Nephron (organoid): ENCODE data around the gene TMEM184B.

Experiments used
- H3K27ac Mint-ChIP-seq, 3 experiments: 2 replicates each; pipeline ENCODE4 v1.8.0; 2020; ENCODE audit warnings: mixed read lengths in 3 of 3, mild to moderate bottlenecking in 2 of 3, moderate library complexity in 1 of 3
- H3K27me3 Mint-ChIP-seq: 2 replicates; pipeline ENCODE4 v1.8.0; 2021; ENCODE audit warnings: low read depth, mild to moderate bottlenecking, moderate library complexity, mixed read lengths
- H3K36me3 Mint-ChIP-seq: 2 replicates; pipeline ENCODE4 v1.8.0; 2020; ENCODE audit warnings: low read depth, mixed read lengths
- H3K4me1 Mint-ChIP-seq: 2 replicates; pipeline ENCODE4 v1.8.0; 2020; ENCODE audit warnings: mixed read lengths
- H3K4me3 Mint-ChIP-seq, 3 experiments: 2 replicates each; pipeline ENCODE4 v1.8.0; 2020; ENCODE audit warnings: mild to moderate bottlenecking in 3 of 3, mixed read lengths in 3 of 3, moderate library complexity in 2 of 3
- H3K9me3 Mint-ChIP-seq: 2 replicates; pipeline ENCODE4 v1.8.0; 2020; ENCODE audit warnings: mixed read lengths
- CTCF ChIP-seq, 3 experiments: fragments of 200-600 bp; sonication (generic); IDR thresholded peaks; one replicate each; pipeline ENCODE4 v1.5.0; 2021; ENCODE audit warnings: antibody characterized with exemption in 3 of 3; ENCODE audit not compliant: unreplicated experiment in 3 of 3

The TMEM184B gene

GRCh38 chr22:38228873-38229740 lies 43.7 kb downstream of the TMEM184B start:
- Mint-ChIP-seq H3K36me3 (peaks cover 37% of the 10 kb centered on the region), H3K9me3 (no peaks in the 10 kb centered on the region), H3K4me3 (no peak overlapping the region), H3K4me1 (no peaks in the 10 kb centered on the region), H3K27me3 (no peaks in the 10 kb centered on the region), H3K27ac (no peak overlapping the region)
- no peak for TF ChIP-seq CTCF (IDR thresholded peaks at IDR 0.05; ENCODE audit: unreplicated experiment in 3 of 3)

DNA sequence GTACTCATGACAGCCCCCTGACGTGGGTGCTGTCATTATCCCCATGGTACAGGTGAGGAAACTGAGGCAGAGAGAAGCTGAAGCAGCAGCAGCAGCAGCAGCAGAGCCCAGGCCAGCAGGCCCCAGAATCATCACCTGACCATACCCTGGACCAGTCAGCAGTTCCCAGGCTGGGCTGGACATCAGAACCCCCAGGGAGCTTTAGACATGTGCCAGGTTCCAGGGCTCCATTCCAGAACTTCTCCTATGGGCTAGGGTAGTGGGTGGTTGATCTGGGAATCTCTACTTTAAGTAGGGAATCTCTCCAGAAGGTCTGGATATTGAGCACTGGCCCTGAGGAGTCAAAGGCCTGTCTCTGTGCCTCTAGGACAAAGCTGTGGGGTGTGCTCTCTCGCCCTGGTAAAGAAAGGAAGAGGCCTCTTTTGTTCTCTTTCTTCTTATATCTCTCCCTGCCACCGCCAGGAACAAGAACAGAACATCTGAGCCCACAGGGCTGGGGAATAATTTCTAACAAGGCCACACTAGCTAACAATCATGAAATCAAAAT lies 44.4 kb downstream of the TMEM184B start:
- no peak for TF ChIP-seq CTCF (IDR thresholded peaks at IDR 0.05; ENCODE audit: unreplicated experiment in 3 of 3)
- Mint-ChIP-seq H3K27me3 (no peaks in the 10 kb centered on the region), H3K36me3 (peaks cover 34% of the 10 kb centered on the region), H3K27ac (no peak overlapping the region), H3K4me1 (no peaks in the 10 kb centered on the region), H3K9me3 (no peaks in the 10 kb centered on the region), H3K4me3 (no peak overlapping the region)

GRCh38 chr22:38226853-38227649 lies 45.8 kb downstream of the TMEM184B start:
- H3K9me3 Mint-ChIP-seq = no peaks in the 10 kb centered on the region
- H3K36me3 Mint-ChIP-seq = peaks cover 32% of the 10 kb centered on the region
- no peaks in the 10 kb centered on the region for H3K4me1 Mint-ChIP-seq
- TF ChIP-seq CTCF (IDR thresholded peaks at IDR 0.05; ENCODE audit: unreplicated experiment in 3 of 3) = no peak
- H3K27ac Mint-ChIP-seq = no peak overlapping the region
- H3K4me3 Mint-ChIP-seq = no peak overlapping the region
- no peaks in the 10 kb centered on the region for H3K27me3 Mint-ChIP-seq

- H3K4me1 Mint-ChIP-seq = peaks cover 11% of the 10 kb centered on the region
- H3K4me3 Mint-ChIP-seq = no peak overlapping the region
- H3K27me3 Mint-ChIP-seq = no peaks in the 10 kb centered on the region
- peak overlapping the region in 1 of 3 experiments; percentile 29 for H3K27ac Mint-ChIP-seq
- peaks cover 12% of the 10 kb centered on the region for H3K36me3 Mint-ChIP-seq
- H3K9me3 Mint-ChIP-seq = no peaks in the 10 kb centered on the region
- TF ChIP-seq CTCF (IDR thresholded peaks at IDR 0.05; ENCODE audit: unreplicated experiment in 3 of 3) = no peak
Measured at GRCh38 chr22:38223289-38223960, 49.4 kb downstream of the TMEM184B start.

GRCh38 chr22:38222797-38223119 lies 50.1 kb downstream of the TMEM184B start:
- Mint-ChIP-seq H3K9me3 (no peaks in the 10 kb centered on the region), H3K27me3 (no peaks in the 10 kb centered on the region), H3K4me1 (peaks cover 18% of the 10 kb centered on the region), H3K27ac (no peak overlapping the region), H3K36me3 (peaks cover 12% of the 10 kb centered on the region), H3K4me3 (no peak overlapping the region)
- no peak for TF ChIP-seq CTCF (IDR thresholded peaks at IDR 0.05; ENCODE audit: unreplicated experiment in 3 of 3)
